ENCODE results near the gene RNF213.

DNA sequence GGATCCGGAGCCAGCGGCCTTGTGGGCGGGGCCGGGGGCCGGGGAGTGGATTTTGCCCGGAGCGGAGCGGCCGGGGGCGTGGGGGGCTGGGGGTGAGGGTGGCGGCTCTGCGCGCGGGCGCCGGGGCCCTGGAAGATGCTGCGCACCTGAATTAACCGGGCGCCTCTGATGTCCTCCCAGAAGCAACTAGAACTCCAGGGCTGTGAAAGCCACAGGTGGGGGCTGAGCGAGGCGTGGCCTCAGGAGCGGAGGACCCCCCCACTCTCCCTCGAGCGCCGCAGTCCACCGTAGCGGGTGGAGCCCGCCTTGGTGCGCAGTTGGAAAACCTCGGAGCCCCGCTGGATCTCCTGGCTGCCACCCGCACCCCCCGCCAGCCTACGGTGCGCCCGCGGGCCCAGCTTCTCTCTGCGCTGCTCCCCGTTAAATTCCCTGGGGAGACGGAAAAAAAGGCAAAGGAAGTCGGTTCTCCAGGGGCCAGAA, 39.9 kb upstream of the RNF213 start:
- no peak for TF ChIP-seq DPF2 (IDR thresholded peaks at IDR 0.05)
- TF ChIP-seq EGR1 (IDR thresholded peaks at IDR 0.05; ENCODE audit: borderline replicate concordance in 1 of 2, low read depth in 2 of 2, low read length in 2 of 2): no peak
- TF ChIP-seq, protein P1, sequence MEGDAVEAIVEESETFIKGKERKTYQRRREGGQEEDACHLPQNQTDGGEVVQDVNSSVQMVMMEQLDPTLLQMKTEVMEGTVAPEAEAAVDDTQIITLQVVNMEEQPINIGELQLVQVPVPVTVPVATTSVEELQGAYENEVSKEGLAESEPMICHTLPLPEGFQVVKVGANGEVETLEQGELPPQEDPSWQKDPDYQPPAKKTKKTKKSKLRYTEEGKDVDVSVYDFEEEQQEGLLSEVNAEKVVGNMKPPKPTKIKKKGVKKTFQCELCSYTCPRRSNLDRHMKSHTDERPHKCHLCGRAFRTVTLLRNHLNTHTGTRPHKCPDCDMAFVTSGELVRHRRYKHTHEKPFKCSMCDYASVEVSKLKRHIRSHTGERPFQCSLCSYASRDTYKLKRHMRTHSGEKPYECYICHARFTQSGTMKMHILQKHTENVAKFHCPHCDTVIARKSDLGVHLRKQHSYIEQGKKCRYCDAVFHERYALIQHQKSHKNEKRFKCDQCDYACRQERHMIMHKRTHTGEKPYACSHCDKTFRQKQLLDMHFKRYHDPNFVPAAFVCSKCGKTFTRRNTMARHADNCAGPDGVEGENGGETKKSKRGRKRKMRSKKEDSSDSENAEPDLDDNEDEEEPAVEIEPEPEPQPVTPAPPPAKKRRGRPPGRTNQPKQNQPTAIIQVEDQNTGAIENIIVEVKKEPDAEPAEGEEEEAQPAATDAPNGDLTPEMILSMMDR (IDR thresholded peaks at IDR 0.05 in 2 of 3, conservative IDR thresholded peaks at IDR 0.05 in 1 of 3; ENCODE audit: control insufficient read depth in 2 of 3, extremely low read depth in 1 of 3, insufficient read depth in 1 of 3, low read depth in 3 of 3, low read length in 3 of 3): no peak
- TF ChIP-seq, protein P2, sequence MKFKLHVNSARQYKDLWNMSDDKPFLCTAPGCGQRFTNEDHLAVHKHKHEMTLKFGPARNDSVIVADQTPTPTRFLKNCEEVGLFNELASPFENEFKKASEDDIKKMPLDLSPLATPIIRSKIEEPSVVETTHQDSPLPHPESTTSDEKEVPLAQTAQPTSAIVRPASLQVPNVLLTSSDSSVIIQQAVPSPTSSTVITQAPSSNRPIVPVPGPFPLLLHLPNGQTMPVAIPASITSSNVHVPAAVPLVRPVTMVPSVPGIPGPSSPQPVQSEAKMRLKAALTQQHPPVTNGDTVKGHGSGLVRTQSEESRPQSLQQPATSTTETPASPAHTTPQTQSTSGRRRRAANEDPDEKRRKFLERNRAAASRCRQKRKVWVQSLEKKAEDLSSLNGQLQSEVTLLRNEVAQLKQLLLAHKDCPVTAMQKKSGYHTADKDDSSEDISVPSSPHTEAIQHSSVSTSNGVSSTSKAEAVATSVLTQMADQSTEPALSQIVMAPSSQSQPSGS (IDR thresholded peaks at IDR 0.05; ENCODE audit: low read length): no peak
- no peak for TF ChIP-seq GATAD2B (conservative IDR thresholded peaks at IDR 0.05; ENCODE audit: low read depth)
- no peak for TF ChIP-seq ZNF274 (IDR thresholded peaks at IDR 0.05; ENCODE audit: insufficient read depth, insufficient read length)
- TF ChIP-seq MEF2A (IDR thresholded peaks at IDR 0.05; ENCODE audit: insufficient read depth, low read depth, low read length): no peak
- no peak for TF ChIP-seq EP300 (IDR thresholded peaks at IDR 0.05; ENCODE audit: borderline replicate concordance in 1 of 2, control insufficient read depth in 1 of 2, low read depth in 2 of 2, low read length in 2 of 2)
- TF ChIP-seq, protein P3, sequence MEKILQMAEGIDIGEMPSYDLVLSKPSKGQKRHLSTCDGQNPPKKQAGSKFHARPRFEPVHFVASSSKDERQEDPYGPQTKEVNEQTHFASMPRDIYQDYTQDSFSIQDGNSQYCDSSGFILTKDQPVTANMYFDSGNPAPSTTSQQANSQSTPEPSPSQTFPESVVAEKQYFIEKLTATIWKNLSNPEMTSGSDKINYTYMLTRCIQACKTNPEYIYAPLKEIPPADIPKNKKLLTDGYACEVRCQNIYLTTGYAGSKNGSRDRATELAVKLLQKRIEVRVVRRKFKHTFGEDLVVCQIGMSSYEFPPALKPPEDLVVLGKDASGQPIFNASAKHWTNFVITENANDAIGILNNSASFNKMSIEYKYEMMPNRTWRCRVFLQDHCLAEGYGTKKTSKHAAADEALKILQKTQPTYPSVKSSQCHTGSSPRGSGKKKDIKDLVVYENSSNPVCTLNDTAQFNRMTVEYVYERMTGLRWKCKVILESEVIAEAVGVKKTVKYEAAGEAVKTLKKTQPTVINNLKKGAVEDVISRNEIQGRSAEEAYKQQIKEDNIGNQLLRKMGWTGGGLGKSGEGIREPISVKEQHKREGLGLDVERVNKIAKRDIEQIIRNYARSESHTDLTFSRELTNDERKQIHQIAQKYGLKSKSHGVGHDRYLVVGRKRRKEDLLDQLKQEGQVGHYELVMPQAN (conservative IDR thresholded peaks at IDR 0.05): no peak
- TF ChIP-seq, protein P4, sequence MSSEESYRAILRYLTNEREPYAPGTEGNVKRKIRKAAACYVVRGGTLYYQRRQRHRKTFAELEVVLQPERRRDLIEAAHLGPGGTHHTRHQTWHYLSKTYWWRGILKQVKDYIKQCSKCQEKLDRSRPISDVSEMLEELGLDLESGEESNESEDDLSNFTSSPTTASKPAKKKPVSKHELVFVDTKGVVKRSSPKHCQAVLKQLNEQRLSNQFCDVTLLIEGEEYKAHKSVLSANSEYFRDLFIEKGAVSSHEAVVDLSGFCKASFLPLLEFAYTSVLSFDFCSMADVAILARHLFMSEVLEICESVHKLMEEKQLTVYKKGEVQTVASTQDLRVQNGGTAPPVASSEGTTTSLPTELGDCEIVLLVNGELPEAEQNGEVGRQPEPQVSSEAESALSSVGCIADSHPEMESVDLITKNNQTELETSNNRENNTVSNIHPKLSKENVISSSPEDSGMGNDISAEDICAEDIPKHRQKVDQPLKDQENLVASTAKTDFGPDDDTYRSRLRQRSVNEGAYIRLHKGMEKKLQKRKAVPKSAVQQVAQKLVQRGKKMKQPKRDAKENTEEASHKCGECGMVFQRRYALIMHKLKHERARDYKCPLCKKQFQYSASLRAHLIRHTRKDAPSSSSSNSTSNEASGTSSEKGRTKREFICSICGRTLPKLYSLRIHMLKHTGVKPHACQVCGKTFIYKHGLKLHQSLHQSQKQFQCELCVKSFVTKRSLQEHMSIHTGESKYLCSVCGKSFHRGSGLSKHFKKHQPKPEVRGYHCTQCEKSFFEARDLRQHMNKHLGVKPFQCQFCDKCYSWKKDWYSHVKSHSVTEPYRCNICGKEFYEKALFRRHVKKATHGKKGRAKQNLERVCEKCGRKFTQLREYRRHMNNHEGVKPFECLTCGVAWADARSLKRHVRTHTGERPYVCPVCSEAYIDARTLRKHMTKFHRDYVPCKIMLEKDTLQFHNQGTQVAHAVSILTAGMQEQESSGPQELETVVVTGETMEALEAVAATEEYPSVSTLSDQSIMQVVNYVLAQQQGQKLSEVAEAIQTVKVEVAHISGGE (CRISPR knock-in tag; IDR thresholded peaks at IDR 0.05): no peak
- TF ChIP-seq SMC3 (IDR thresholded peaks at IDR 0.05; ENCODE audit: borderline replicate concordance, low read length): no peak
- no peak for TF ChIP-seq BHLHE40 (IDR thresholded peaks at IDR 0.05; ENCODE audit: borderline replicate concordance in 1 of 2, low read depth in 2 of 2, low read length in 1 of 2)
- TF ChIP-seq NFYA (IDR thresholded peaks at IDR 0.05; ENCODE audit: borderline replicate concordance, low read depth, low read length): no peak
- TF ChIP-seq CREB1 (IDR thresholded peaks at IDR 0.05; ENCODE audit: low read depth): no peak

Data from GM12878 (cell line).